GM12874 (cell line): ENCODE measurements around the gene LY6G6C.

Experiments
- CTCF ChIP-seq: IDR thresholded peaks from 2 replicates; pipeline ENCODE4 v1.5.1; 2011; ENCODE audit warnings: low read depth, mild to moderate bottlenecking, control low read depth, low read length, moderate library complexity; ENCODE audit not compliant: insufficient read depth

LY6G6C gene

GRCh38 chr6:31722173-31722572 lies 627 bp upstream of the LY6G6C start:
- TF ChIP-seq CTCF, result no peak

GRCh38 chr6:31720196-31720770 lies 1.3 kb downstream of the LY6G6C start:
- no peak for TF ChIP-seq CTCF

GRCh38 chr6:31719001-31719400 lies 2.5 kb downstream of the LY6G6C start:
- no peak for TF ChIP-seq CTCF

- no peak for TF ChIP-seq CTCF
Observed at GRCh38 chr6:31718265-31718664, 3.3 kb downstream of the LY6G6C start.

- TF ChIP-seq CTCF, result no peak
Observed at GRCh38 chr6:31717499-31718222, 3.9 kb downstream of the LY6G6C start.

GRCh38 chr6:31715022-31715958 lies 6.3 kb downstream of the LY6G6C start, which contains the start of gene LY6G6D:
Gene LY6G6D, plus strand, starts transcription at chr6:31715348. Its CDS starts 8 bp downstream, at chr6:31715356.
- no peak for TF ChIP-seq CTCF

- TF ChIP-seq CTCF, result no peak
Observed at GRCh38 chr6:31713991-31714684, 7.4 kb downstream of the LY6G6C start.
